ENCODE measurements around the gene PRAMEF11. TPM values are rescaled to one million over a fixed set of nuclear protein-coding genes. Genes with fewer than 3 reads are reported as not detected.
"Not testable (repeated sequence)": the region's sequence is repeated elsewhere in the genome, so short reads cannot be mapped to it uniquely, and the experiment has no call there.

PRAMEF11 gene
- polyA plus RNA-seq (ENCODE audit: insufficient read length in 4 of 4), result not detected

DNA sequence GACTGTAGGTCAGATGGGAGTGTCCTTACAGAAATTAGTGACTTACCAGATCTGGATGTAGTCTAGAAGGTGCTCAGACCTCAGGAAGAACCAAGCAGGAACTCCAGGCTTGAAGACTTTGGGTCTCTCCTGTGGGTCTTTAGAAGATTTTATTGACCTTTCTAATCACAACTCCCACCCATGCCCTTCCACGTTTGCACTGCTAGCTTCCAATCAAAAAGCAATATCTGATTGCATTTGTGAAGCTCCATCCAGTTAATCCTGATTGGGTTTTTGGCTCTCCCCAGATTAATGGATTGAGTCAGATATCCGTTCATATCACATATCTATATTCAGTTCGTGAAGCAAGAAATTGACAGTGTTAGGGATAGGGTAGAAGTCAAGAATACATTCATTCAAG lies at the start of gene PRAMEF11:
Gene PRAMEF11, minus strand, starts transcription at position 101 of the 400 bp plus-strand sequence. CDS start 2,621 bp downstream, outside the sequence.
- DNase-seq (ENCODE audit: low read depth in 4 of 4, low spot score in 3 of 4), result not testable (repeated sequence)

DNA sequence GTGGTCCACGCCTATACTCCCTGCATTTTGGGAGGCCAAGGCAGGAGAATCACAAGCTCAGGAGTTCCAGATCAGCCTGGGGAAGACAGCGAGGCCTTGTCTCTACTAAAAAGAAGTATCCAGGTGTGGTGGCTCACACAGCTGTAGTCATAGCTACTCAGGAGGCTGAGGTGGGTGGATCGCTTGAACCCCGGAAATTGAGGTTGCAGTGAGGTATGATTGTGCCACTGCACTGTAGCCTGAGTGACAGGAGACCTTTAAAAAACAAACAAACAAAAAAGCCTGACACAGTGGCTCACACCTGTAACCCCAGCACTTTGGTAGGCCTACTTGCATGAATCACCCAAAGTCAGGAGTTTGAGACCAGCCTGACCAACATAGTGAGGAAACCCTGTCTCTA lies 47.2 kb upstream of the PRAMEF11 start:
- not testable (repeated sequence) for DNase-seq (ENCODE audit: low read depth in 4 of 4, low spot score in 3 of 4)

DNA sequence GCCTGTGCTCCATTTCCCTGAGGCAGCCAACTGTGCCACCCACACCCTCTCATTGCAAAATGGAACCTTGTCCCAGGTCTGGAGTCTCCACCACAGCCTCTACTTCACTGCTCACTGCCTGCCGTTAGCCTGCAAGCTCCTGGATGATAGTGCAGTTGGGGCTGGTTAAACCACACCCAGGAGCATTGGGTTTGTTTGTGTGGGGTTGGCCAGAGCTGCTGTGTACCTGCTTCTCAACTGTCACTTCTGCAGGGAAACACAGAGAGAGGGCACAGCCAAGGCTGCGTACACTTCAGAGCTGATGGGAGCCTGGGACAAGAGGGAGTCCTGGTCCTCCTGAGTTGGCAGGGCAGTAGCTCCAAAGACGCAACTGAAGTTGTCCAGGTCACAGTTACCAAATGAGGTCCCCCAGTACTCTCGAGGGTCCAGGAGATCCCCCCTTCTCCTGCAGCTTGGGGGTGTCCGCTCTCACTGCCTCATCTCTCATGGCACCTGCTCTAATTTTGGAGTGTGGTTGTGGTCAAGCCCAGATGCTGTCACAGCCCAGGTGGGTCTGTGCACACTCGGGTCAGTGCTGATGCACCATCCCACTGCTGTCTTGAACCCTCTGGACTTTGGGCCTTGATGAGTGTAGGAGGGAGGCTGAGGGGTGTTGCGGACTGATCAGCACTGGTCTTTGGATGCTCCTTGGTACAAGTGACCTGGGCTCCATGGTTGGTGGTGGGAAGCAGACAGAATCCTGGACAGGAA lies 32.1 kb upstream of the PRAMEF11 start:
- not testable (repeated sequence) for DNase-seq (ENCODE audit: low read depth in 4 of 4, low spot score in 3 of 4)

DNA sequence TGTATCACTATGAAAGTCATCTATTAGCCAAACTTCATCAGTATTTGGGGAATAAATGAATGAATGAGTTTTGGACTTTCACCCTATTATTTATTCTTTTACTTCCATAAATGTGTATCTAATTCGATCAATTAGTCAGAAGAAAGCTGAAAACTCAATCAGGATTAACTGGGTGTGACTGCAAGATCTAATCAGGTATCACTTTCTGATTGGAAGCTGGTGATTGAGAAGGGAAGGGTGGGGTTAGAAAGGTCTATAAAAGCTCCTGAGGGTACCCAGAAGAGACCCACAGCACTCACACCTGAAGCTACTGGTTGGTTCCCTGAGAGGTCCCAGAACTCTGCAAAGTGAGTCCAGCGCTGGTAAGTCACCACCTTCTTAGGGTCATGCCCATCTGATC lies 25.6 kb upstream of the PRAMEF11 start, which contains the start of gene PRAMEF2:
Gene PRAMEF2, plus strand, starts transcription at position 301 of the 400 bp plus-strand sequence. CDS start 1,924 bp downstream, outside the sequence.
- not testable (repeated sequence) for DNase-seq (ENCODE audit: low read depth in 4 of 4, low spot score in 3 of 4)

DNA sequence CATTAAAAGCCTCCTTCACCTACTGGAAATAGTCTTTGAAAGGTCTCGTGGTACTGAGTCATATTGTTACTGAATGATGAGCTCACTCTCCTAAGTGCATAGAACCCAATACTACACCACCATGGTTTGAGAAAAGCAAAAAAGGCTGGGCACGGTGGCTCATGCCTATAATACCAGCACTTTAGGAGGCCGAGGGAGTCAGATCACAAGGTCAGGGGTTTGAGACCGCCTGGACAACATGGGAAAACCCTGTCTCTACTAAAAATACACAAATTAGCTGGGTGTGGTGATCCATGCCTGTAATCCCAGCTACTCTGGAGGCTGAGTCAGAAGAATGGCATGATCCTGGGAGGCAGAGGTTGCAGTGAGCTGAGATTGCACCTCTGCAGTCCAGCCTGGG lies 20.6 kb upstream of the PRAMEF11 start:
- no peak for DNase-seq (ENCODE audit: low read depth in 4 of 4, low spot score in 3 of 4)

DNA sequence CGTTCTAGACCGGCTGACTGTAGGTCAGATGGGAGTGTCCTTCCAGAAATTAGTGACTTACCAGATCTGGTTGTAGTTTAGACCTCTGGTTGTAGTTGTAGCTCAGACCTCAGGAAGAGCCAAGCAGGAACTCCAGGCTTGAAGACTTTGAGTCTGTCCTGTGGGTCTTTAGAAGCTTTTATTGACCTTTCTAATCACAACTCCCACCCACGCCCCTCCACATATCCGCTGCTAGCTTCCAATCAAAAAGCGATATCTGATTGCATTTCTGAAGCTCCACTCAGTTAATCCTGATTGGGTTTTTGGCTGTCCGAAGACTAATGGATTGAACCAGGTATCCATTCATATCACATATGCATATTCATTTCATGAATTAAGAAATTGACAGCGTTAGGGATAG lies 17.4 kb upstream of the PRAMEF11 start, which contains the start of gene HNRNPCL1:
Gene HNRNPCL1, minus strand, starts transcription at position 101 of the 400 bp plus-strand sequence. CDS start 431 bp downstream, outside the sequence.
- not testable (repeated sequence) for DNase-seq (ENCODE audit: low read depth in 4 of 4, low spot score in 3 of 4)

DNA sequence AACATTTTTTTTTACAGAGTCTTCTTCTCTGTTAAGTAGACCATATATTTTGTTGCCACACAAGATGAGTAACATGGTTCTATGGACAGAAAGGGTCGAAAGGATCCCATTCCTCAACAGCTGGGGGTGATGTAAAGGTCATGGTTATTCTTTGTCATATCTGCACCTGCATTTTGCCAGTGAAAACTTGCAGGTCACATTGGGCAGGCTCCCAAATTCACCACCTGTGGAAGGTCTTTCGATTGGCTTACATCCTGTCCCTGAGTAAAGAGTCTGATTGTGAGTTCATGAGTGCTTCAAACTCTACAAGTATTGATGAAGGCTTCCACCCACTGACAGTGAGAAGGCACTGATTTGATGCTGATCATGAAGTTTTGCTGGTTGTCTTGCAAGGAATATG lies 2.0 kb upstream of the PRAMEF11 start:
- not testable (repeated sequence) for DNase-seq (ENCODE audit: low read depth in 4 of 4, low spot score in 3 of 4)

DNA sequence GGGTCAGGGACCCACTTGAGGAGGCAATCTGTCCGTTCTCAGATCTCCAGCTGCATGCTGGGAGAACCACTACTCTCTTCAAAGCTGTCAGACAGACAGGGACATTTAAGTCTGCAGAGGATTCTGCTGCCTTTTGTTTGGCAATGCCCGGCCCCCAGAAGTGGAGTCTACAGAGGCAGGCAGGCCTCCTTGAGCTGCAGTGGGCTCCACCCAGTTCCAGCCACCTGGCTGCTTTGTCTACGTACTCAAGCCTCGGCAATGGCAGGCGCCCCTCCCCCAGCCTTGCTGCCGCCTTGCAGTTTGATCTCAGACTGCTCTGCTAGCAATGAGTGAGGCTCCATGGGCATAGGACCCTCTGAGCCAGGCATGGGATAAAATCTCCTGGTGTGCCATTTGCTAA lies 12.1 kb downstream of the PRAMEF11 start:
- DNase-seq (ENCODE audit: low read depth in 4 of 4, low spot score in 3 of 4), result not testable (repeated sequence)

DNA sequence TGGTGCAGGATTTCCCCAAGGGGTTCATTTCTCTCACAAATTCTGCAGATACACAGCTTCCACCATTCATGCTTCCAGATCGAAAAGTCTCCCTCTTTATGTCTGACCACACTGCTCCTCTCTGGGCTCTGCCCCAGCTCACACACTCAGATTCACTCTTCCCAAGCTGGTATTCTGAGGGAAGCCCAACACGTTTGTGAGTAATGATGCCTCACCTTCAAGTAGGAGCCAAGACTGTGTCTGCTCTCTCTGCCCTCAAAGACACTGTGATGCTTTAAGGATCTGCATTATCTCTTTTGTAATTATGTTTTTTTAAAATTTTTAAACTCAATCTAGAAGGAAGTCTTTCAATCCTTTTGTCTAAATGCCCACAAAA lies 19.8 kb downstream of the PRAMEF11 start:
- DNase-seq (ENCODE audit: low read depth in 4 of 4, low spot score in 3 of 4), result no peak

DNA sequence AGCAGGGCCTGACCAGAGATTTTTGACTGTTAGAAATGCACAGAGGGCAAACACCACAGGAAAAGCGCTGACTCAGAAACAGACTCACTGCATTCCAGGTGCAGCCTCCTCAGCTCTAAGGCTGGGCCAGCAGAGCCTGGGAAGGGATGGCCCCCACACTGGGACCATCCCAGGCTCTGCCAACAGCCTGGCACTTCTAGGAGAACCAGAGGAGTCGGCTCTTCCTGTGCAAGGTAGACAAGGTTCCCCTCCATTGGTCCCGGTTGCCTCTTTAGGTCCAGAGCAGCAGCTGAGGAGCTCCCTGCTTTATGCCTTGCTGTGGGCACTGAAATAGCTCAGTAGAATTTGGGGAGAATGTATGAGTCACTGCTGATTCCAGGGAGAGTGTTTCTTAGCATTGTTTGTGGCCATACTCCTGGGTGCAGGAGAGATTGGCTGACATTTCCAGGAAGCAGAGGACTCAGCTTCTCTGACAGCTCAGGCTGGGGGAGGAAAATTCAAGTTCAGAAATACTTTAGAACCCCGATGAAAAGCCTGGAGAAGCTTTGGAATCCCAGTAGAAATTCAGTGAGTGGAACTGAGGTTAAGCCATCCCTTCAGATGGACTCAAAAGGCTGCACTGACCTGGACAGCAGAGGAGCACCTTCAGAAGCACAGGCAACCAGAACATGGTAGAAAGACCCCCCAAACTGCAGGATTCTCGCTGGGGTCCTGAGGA lies 20.4 kb downstream of the PRAMEF11 start:
- DNase-seq (ENCODE audit: low read depth in 4 of 4, low spot score in 3 of 4), result no peak

DNA sequence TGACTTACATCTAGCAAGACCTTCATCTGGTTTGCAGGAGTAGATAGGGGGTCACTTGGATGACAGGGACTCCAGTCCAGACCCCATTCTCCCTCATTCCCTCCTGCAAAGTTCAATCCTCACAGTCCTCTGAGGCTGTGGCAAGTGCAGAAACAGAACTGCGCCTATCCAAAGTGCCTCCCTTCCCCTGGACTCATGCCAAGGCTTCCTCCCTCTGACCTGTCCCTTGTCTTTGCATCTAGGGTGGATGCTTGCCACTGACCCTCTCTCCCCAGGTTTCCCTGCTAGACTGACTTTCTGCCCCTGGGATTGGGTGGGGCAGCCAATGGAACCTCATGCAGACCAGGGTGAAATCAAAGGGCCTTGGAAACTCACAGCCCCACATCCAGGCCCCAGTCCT lies 21.3 kb downstream of the PRAMEF11 start:
- DNase-seq (ENCODE audit: low read depth in 4 of 4, low spot score in 3 of 4), result no peak

DNA sequence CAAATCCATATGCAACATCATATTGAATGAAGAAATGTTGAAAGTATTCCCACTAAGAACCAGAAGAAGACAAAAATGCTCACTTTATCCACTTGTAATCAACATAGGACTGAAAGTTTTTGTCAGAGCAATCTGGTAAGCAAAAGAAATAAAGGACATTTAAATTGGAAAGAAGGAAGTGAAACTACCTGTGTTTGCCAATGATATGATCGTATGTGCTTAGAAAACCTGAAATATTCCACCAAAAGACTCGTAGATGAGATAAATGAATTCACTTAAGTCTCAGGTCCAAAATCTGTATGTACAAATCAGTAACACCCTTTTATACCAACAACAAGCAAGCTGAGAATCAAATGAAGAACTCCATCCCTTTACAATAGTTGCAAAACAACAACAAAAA lies 31.5 kb downstream of the PRAMEF11 start:
- DNase-seq (ENCODE audit: low read depth in 4 of 4, low spot score in 3 of 4), result no peak

DNA sequence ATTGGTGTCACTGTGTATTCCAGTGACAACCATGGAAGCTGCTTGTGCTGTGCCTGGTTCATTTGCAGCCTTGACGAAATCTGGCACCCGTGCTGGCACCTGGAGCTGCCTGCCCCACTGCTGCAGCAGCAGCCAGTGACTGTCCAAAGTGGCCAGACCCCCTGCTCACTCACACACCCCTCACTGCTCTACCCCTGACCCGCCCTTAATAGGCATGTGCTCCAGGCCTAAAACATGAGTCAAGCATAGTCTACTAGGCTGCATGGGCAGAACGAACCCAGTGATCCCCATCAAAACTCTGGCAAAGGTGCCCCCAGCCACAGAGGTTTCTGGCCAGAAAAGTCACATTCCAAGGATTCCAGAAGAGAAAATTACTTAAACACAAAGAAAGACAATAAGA lies 32.3 kb downstream of the PRAMEF11 start:
- no peak for DNase-seq (ENCODE audit: low read depth in 4 of 4, low spot score in 3 of 4)

DNA sequence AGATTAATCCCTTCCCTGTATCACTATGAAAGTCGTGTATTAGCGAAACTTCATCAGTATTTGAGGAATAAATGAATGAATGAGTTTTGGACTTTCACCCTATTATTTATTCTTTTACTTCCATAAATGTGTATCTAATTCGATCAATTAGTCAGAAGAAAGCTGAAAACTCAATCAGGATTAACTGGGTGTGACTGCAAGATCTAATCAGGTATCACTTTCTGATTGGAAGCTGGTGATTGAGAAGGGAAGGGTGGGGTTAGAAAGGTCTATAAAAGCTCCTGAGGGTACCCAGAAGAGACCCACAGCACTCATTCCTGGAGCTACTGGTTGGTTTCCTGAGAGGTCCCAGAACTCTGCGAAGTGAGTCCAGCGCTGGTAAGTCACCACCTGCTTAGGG lies 40.1 kb downstream of the PRAMEF11 start, which contains the start of gene PRAMEF1:
Gene PRAMEF1, plus strand, starts transcription at position 301 of the 400 bp plus-strand sequence. CDS start 1,831 bp downstream, outside the sequence.
- DNase-seq (ENCODE audit: low read depth in 4 of 4, low spot score in 3 of 4), result not testable (repeated sequence)

DNA sequence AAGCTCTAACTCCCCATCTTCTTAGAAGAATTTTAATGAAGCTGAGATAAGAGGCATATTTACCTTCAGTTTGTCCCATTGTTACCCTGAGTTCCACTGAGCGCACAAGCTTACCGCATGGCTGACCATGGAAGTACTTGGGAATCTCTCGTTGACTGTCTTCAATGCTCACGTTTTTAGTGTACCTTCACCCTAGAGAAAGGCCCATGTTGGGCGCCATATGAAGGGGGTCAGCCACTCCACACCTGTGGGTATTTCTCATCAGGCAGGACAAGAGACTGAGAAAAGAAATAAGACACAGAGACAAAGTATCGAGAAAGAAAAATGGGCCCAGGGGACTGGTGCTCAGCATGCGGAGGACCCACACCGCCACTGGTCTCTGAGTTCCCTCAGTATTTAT lies 46.5 kb downstream of the PRAMEF11 start:
- not testable (repeated sequence) for DNase-seq (ENCODE audit: low read depth in 4 of 4, low spot score in 3 of 4)

DNA sequence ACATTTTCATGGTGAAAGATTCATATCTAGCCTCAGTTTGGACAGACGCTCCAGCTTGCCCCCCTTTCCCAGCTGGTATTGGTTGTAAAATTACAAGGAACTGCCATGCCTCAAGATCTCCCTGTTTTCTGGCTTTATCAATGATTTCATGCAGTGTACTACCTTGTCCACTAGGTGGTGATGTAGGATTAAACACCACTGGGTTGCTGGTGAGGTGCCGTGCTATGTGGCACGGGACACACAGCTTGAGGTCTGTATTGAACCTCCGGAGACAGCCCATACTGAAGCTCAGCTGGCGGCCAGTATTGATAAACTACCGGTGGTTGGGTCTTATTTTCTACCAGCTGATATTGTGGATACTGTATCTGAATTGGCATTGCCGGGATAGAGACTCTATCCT lies 47.4 kb downstream of the PRAMEF11 start:
- not testable (repeated sequence) for DNase-seq (ENCODE audit: low read depth in 4 of 4, low spot score in 3 of 4)

DNA sequence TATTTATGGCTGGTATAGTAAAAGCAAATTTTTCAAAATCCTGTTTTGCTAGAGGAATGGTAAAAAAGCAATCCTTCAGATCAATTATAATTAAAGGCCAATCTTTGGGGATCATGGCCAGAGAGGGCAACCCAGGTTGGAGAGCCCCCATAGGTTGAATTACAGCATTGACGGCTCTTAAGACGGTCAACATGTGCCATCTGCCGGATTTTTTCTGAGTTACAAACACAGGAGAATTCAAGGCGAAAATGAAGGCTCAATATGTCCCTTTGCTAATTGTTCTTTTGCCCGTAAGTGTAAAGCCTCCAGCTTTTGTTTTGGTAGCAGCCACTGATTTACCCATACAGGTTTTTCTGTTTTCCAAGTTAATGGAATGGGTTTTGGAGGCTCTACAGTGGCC lies 49.7 kb downstream of the PRAMEF11 start:
- not testable (repeated sequence) for DNase-seq (ENCODE audit: low read depth in 4 of 4, low spot score in 3 of 4)

DNA sequence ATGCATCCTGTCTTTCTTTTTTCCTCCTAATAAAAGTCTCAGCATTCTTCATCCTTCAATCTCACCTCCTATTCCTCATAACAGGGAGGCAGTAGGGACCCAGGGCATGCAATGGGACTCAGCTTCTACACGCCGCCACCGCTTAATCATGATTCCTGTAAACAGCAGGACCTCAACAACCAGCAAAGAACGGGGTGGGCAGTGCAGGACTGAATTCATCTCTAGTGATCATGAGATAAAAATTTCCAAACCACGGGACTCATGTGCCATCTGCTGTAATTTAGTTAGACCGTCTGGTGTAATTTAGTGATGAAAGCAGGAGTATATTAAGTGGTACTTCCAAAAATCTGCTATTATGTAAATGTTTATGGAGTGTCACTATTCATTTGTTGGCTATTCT lies 52.3 kb downstream of the PRAMEF11 start:
- no peak for DNase-seq (ENCODE audit: low read depth in 4 of 4, low spot score in 3 of 4)

DNA sequence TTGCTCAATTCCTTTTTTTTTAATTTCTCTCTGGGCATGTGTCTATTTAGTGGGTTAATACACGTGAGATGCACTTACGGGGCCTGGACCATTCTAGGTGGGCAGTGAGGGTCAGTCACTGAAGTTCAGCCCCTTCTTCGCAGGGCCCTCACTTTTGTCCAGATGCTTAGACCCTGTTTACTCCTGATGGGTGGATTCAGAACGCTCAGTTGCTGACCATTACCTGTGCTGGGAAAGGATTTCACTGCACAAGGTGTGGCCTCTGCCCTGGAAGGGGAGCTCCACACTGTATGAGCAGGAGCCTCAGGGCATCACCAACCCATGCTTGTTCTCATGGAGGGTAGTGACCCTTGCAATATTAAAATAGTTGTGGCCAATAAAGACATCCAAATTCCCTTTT lies 53.1 kb downstream of the PRAMEF11 start:
- no peak for DNase-seq (ENCODE audit: low read depth in 4 of 4, low spot score in 3 of 4)

DNA sequence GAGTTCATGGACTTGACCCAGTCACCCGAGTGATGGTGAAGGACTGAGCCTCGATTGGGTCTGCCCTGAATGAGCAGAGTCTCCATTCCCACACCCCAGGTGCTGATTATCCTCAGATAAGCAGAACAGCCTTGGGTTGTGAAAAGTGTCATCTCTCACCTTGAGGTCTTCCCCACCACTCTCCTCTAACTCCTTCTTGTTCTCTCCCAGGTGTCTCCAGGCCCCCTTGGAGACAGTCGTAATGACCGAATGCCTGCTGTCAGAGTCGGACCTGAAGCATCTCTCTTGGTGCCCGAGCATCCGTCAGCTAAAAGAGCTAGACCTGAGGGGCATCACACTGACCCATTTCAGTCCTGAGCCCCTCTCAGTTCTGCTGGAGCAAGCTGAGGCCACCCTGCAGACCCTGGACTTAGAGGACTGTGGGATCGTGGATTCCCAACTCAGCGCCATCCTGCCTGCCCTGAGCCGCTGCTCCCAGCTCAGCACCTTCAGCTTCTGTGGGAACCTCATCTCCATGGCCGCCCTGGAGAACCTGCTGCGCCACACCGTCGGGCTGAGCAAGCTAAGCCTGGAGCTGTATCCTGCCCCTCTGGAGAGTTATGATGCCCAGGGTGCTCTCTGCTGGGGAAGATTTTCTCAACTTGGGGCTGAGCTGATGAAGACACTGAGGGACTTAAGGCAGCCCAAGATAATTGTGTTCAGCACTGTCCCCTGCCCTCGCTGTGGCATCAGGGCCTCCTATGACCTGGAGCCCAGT lies 54.2 kb downstream of the PRAMEF11 start:
- no peak for DNase-seq (ENCODE audit: low read depth in 4 of 4, low spot score in 3 of 4)

DNA sequence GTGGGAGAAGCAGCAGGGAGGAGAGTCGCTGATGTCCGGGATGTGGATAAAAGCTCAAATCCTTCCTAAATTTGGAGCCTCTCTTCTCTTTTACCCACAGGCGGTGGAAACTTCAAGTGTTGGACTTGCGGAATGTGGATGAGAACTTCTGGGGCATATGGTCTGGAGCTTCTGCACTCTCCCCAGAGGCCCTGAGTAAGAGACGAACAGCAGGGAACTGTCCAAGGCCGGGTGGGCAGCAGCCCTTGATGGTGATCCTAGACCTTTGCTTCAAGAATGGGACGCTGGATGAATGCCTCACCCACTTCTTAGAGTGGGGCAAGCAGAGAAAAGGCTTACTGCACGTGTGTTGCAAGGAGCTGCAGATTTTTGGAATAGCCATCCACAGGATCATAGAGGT lies 55.8 kb downstream of the PRAMEF11 start:
- DNase-seq (ENCODE audit: low read depth in 4 of 4, low spot score in 3 of 4), result no peak
